Aorta (tissue), 5 donors: ENCODE data around the gene NMNAT2. TPM values are rescaled to one million over a fixed set of nuclear protein-coding genes. Genes with fewer than 3 reads are reported as not detected.

Experiments used
- ATAC-seq: fragments of 200-7000 bp; cut with Tn5 transposase; one replicate; pipeline ENCODE4 v1.9.1; 2022; ENCODE audit warnings: moderate library complexity; ENCODE audit not compliant: low FRiP score
- DNase-seq, 2 donors: peaks; one replicate each; pipeline ENCODE4 v3.0.0-alpha.2; 2020
- H3K27ac ChIP-seq, 2 donors: one replicate each; pipeline ENCODE4 v1.5.1; 2013; ENCODE audit warnings: low read length in 2 of 2, mild to moderate bottlenecking in 2 of 2, moderate library complexity in 2 of 2, control low read depth in 1 of 2, inconsistent platforms in 1 of 2, low read depth in 1 of 2
- H3K27me3 ChIP-seq, 2 donors: one replicate each; pipeline ENCODE4 v1.6.1; 2013; ENCODE audit warnings: control low read depth in 1 of 2, low read length in 1 of 2, mild to moderate bottlenecking in 1 of 2, moderate library complexity in 1 of 2; ENCODE audit not compliant: insufficient read depth in 2 of 2, control insufficient read depth in 1 of 2
- H3K36me3 ChIP-seq, 2 donors: one replicate each; pipeline ENCODE4 v1.6.1; 2013; ENCODE audit warnings: control low read depth in 1 of 2, low read length in 1 of 2, mild to moderate bottlenecking in 1 of 2; ENCODE audit not compliant: insufficient read depth in 2 of 2, control insufficient read depth in 1 of 2
- H3K4me1 ChIP-seq, 2 donors: one replicate each; pipeline ENCODE4 v1.6.1; 2013; ENCODE audit warnings: low read length in 2 of 2, control low read depth in 1 of 2, mild to moderate bottlenecking in 1 of 2, moderate library complexity in 1 of 2; ENCODE audit not compliant: insufficient read depth in 2 of 2, control insufficient read depth in 1 of 2
- H3K4me3 ChIP-seq, 2 donors: one replicate each; pipeline ENCODE4 v1.5.1; 2013; ENCODE audit warnings: low read length in 2 of 2, control low read depth in 1 of 2, mild to moderate bottlenecking in 1 of 2
- H3K9me3 ChIP-seq: one replicate; pipeline ENCODE4 v1.6.1; 2013; ENCODE audit warnings: mild to moderate bottlenecking, low read length; ENCODE audit not compliant: control insufficient read depth
- WGBS, 2 donors: extraction: QIAGEN DNeasy Blood & Tissue Kit; methylation state at CpG; one replicate each; pipeline ENCODE4 v1.1.7; 2013; 5-methylcytosine and 5-hydroxymethylcytosine counted together
- intact Hi-C, 2 donors: fragments of 100-400 bp; cut with DNase I; formaldehyde crosslinking; loops; one replicate each; pipeline versions ENCODE4 v1.14.2 to v1.15.0; 2022
- polyA plus RNA-seq, 2 donors: library from polyadenylated mRNA; stranded (reverse); fragments of 200-250 nt; gene quantifications; one replicate each; pipeline ENCODE4 v1.2.3, GENCODE V29; 2013
- total RNA-seq, 2 donors: library from RNA; stranded (reverse); fragmentation: NEBNext Ultra II Directional; extraction: Animal tissue kit (Norgen Biotek cat#: 25700); gene quantifications; one replicate each; pipeline ENCODE4 v1.2.1, GENCODE V29; 2021
- donor health status: healthy with polysubstance abuse.
- donor health status: Bipolar disorder and iron deficiency.
- donor health status: DM: no; HTN: no; CAD: no.
- donor health status: DM: no; HTN: no; CAD: no.
- donor health status: DM: yes; HTN: yes; CAD: no.

Gene NMNAT2
- total and polyA plus RNA-seq, 4 donors, result 0.25 to 2.8 (median 1.3) TPM; not detected in 1

- no peaks in the 10 kb centered on the region for H3K27me3 ChIP-seq
- WGBS, 2 donors, result 19 to 44% methylated on average over 2 of the region's 2 CpGs
- DNase-seq, result no peak
- H3K36me3 ChIP-seq, result no peaks in the 10 kb centered on the region
- intact Hi-C loops, result no loop called here
- H3K4me1 ChIP-seq, result no peaks in the 10 kb centered on the region
- no peak for ATAC-seq
- no peak overlapping the region for H3K4me3 ChIP-seq
- H3K27ac ChIP-seq, result no peak overlapping the region
- H3K9me3 ChIP-seq, result no peaks in the 10 kb centered on the region
These were observed 31.9 kb upstream of the NMNAT2 start for GRCh38 chr1:183450093-183450492.

- H3K9me3 ChIP-seq, result no peaks in the 10 kb centered on the region
- intact Hi-C loops, result no loop called here
- DNase-seq, result no peak
These were observed 31.1 kb upstream of the NMNAT2 start for GRCh38 chr1:183449223-183449770.

GRCh38 chr1:183444243-183444642 is 26.1 kb upstream of the NMNAT2 start:
- DNase-seq, result no peak
- 48% methylated on average over 3 of the region's 3 CpGs for WGBS, 2 donors
- H3K4me1 ChIP-seq, result no peaks in the 10 kb centered on the region
- no peaks in the 10 kb centered on the region for H3K27me3 ChIP-seq
- no peak overlapping the region for H3K4me3 ChIP-seq
- no peaks in the 10 kb centered on the region for H3K36me3 ChIP-seq
- no peak overlapping the region for H3K27ac ChIP-seq
- ATAC-seq, result no peak
- intact Hi-C loops, result no loop called here
- H3K9me3 ChIP-seq, result no peaks in the 10 kb centered on the region

More at GRCh38 chr1:183449223-183449770, 31.1 kb upstream of the NMNAT2 start:
- no peaks in the 10 kb centered on the region for H3K27me3 ChIP-seq
- no peak overlapping the region for H3K27ac ChIP-seq
- 90 to 92% methylated on average over 13 of the region's 13 CpGs for WGBS, 2 donors
- ATAC-seq, result no peak
- H3K4me1 ChIP-seq, result no peaks in the 10 kb centered on the region
- no peak overlapping the region for H3K4me3 ChIP-seq
- H3K36me3 ChIP-seq, result no peaks in the 10 kb centered on the region

GRCh38 chr1:183443466-183443865 is 25.3 kb upstream of the NMNAT2 start:
- intact Hi-C loops, result no loop called here
- no peaks in the 10 kb centered on the region for H3K27me3 ChIP-seq
- H3K36me3 ChIP-seq, result no peaks in the 10 kb centered on the region
- H3K4me1 ChIP-seq, result no peaks in the 10 kb centered on the region
- ATAC-seq (no peak), DNase-seq (no peak)
- no peaks in the 10 kb centered on the region for H3K9me3 ChIP-seq
- no peak overlapping the region for H3K4me3 ChIP-seq
- 70 to 71% methylated on average over 1 of the region's 1 CpG for WGBS, 2 donors
- H3K27ac ChIP-seq, result no peak overlapping the region

- no peak for DNase-seq
- H3K4me3 ChIP-seq, result no peak overlapping the region
- intact Hi-C loops, result no loop called here
- ATAC-seq, result no peak
- H3K9me3 ChIP-seq, result no peaks in the 10 kb centered on the region
- H3K36me3 ChIP-seq, result no peaks in the 10 kb centered on the region
- no peak overlapping the region for H3K27ac ChIP-seq
- H3K27me3 ChIP-seq, result no peaks in the 10 kb centered on the region
- no peaks in the 10 kb centered on the region for H3K4me1 ChIP-seq
- 92 to 95% methylated on average over 2 of the region's 2 CpGs for WGBS, 2 donors
These were observed 24.8 kb upstream of the NMNAT2 start for GRCh38 chr1:183443011-183443410.

GRCh38 chr1:183438060-183438459 is 19.9 kb upstream of the NMNAT2 start:
- Histone ChIP-seq H3K4me3 (no peak overlapping the region), H3K9me3 (no peaks in the 10 kb centered on the region), H3K27ac (no peak overlapping the region), H3K36me3 (no peaks in the 10 kb centered on the region), H3K4me1 (no peaks in the 10 kb centered on the region), H3K27me3 (no peaks in the 10 kb centered on the region)
- intact Hi-C loops, result no loop called here
- no peak for DNase-seq
- no peak for ATAC-seq
- WGBS, 2 donors, result 82 to 87% methylated on average over 2 of the region's 2 CpGs

GRCh38 chr1:183435497-183435896 is 17.3 kb upstream of the NMNAT2 start:
- H3K36me3 ChIP-seq, result no peaks in the 10 kb centered on the region
- 44 to 47% methylated on average over 2 of the region's 2 CpGs for WGBS, 2 donors
- DNase-seq (no peak), ATAC-seq (no peak)
- intact Hi-C loops, result no loop called here
- no peaks in the 10 kb centered on the region for H3K27me3 ChIP-seq
- H3K27ac ChIP-seq, result no peak overlapping the region
- no peaks in the 10 kb centered on the region for H3K4me1 ChIP-seq
- no peaks in the 10 kb centered on the region for H3K9me3 ChIP-seq
- H3K4me3 ChIP-seq, result no peak overlapping the region

GRCh38 chr1:183433703-183434102 is 15.5 kb upstream of the NMNAT2 start:
- Histone ChIP-seq H3K27me3 (no peaks in the 10 kb centered on the region), H3K36me3 (no peaks in the 10 kb centered on the region), H3K9me3 (no peaks in the 10 kb centered on the region), H3K4me1 (no peaks in the 10 kb centered on the region), H3K4me3 (no peak overlapping the region), H3K27ac (no peak overlapping the region)
- intact Hi-C loops, result no loop called here
- DNase-seq (no peak), ATAC-seq (no peak)
- WGBS, 2 donors, result 30 to 33% methylated on average over 1 of the region's 1 CpG

- Histone ChIP-seq H3K4me3 (no peak overlapping the region), H3K36me3 (no peaks in the 10 kb centered on the region), H3K27ac (no peak overlapping the region), H3K4me1 (no peaks in the 10 kb centered on the region), H3K27me3 (no peaks in the 10 kb centered on the region), H3K9me3 (no peaks in the 10 kb centered on the region)
- DNase-seq (no peak), ATAC-seq (no peak)
- intact Hi-C loops, result no loop called here
- 68 to 73% methylated on average over 2 of the region's 2 CpGs for WGBS, 2 donors
These were observed 14.3 kb upstream of the NMNAT2 start for GRCh38 chr1:183432548-183432875.
